ENCODE results near the gene PEX5L.

- TF ChIP-seq CTCF (IDR thresholded peaks at IDR 0.05): no peak
- TF ChIP-seq POLR2A (IDR thresholded peaks at IDR 0.05): no peak
- TF ChIP-seq POLR2AphosphoS5 (IDR thresholded peaks at IDR 0.05): no peak
Measured at GRCh38 chr3:180048840-180049239, 12.1 kb upstream of the PEX5L start.

All from prostate gland (tissue), 2 donors.